Fibroblast of lung (primary cell): ENCODE data around the gene NOL4L. TPM values are rescaled to one million over a fixed set of nuclear protein-coding genes. Genes with fewer than 3 reads are reported as not detected.

Experiments
- DNase-seq, 2 donors: peaks; one replicate each; pipeline versions ENCODE4 v3.0.0 to v3.0.0-alpha.2; 2010; ENCODE audit warnings: low read depth in 2 of 2
- H2AFZ ChIP-seq: 2 replicates; pipeline ENCODE4 v1.5.1; 2012; ENCODE audit warnings: low read length, control low read depth, inconsistent platforms
- H3K27ac ChIP-seq: 2 replicates; pipeline ENCODE4 v1.5.1; 2011; ENCODE audit warnings: low read length, control low read depth; ENCODE audit not compliant: insufficient read depth
- H3K27me3 ChIP-seq: 2 replicates; pipeline ENCODE4 v1.5.1; 2011; ENCODE audit warnings: mild to moderate bottlenecking, low read length; ENCODE audit not compliant: control insufficient read depth, insufficient read depth
- H3K36me3 ChIP-seq: 2 replicates; pipeline ENCODE4 v1.5.1; 2011; ENCODE audit warnings: low read length; ENCODE audit not compliant: control insufficient read depth, insufficient read depth
- H3K4me1 ChIP-seq: 2 replicates; pipeline ENCODE4 v1.5.1; 2011; ENCODE audit warnings: low read length; ENCODE audit not compliant: control insufficient read depth, insufficient read depth; ENCODE audit errors: extremely low read depth
- H3K4me2 ChIP-seq: 2 replicates; pipeline ENCODE4 v1.5.1; 2011; ENCODE audit warnings: low read length, control low read depth; ENCODE audit not compliant: insufficient read depth; ENCODE audit errors: extremely low read depth
- H3K4me3 ChIP-seq, 4 experiments: fragments of 200-600 bp in 1 of 4; sonication (generic) in 1 of 4; replicated peaks in 1 of 4; 2 replicates each; pipeline ENCODE4 v1.5.1; 2011 to 2016; ENCODE audit warnings: low read length in 4 of 4, low read depth in 3 of 4, mild to moderate bottlenecking in 3 of 4, control low read depth in 2 of 4, inconsistent platforms in 1 of 4, mixed read lengths in 1 of 4; ENCODE audit not compliant: insufficient read depth in 1 of 4; ENCODE audit errors: control extremely low read depth in 1 of 4
- H3K79me2 ChIP-seq: 2 replicates; pipeline ENCODE4 v1.5.1; 2012; ENCODE audit warnings: mild to moderate bottlenecking, low read length, inconsistent platforms; ENCODE audit not compliant: control insufficient read depth, insufficient read depth
- H3K9ac ChIP-seq: 2 replicates; pipeline ENCODE4 v1.5.1; 2011; ENCODE audit warnings: mild to moderate bottlenecking, low read length, control low read depth; ENCODE audit not compliant: insufficient read depth
- H3K9me3 ChIP-seq: 2 replicates; pipeline ENCODE4 v1.5.1; 2012; ENCODE audit warnings: low read depth, low read length; ENCODE audit not compliant: control insufficient read depth, insufficient read depth
- H4K20me1 ChIP-seq: 2 replicates; pipeline ENCODE4 v1.5.1; 2011; ENCODE audit warnings: low read length; ENCODE audit not compliant: control insufficient read depth, insufficient read depth; ENCODE audit errors: extremely low read depth
- CTCF ChIP-seq, 2 donors: IDR thresholded peaks in 1 of 2; conservative IDR thresholded peaks in 1 of 2; 1 replicate in 1 of 2; 2 replicates in 1 of 2; pipeline ENCODE4 v1.5.1; 2011 to 2012; ENCODE audit warnings: low read length in 2 of 2, control low read depth in 1 of 2, inconsistent platforms in 1 of 2, low read depth in 1 of 2, mild to moderate bottlenecking in 1 of 2
- EZH2 ChIP-seq: IDR thresholded peaks from 2 replicates; pipeline ENCODE4 v1.5.1; 2012; ENCODE audit warnings: low read length, control low read depth, mild to moderate bottlenecking; ENCODE audit errors: missing control alignments
- polyA plus RNA-seq, 2 donors: library from polyadenylated mRNA; depleted of rRNA in 1 of 2; stranded (reverse) in 1 of 2; unstranded in 1 of 2; fragments of >200 nt; gene quantifications; 2 replicates each; pipeline ENCODE4 v1.2.1, GENCODE V29; 2011 to 2012; ENCODE audit warnings: missing spikeins in 1 of 2
- total RNA-seq: library from RNA; depleted of rRNA; stranded (reverse); fragments of >200 nt; gene quantifications from 2 replicates; pipeline ENCODE4 v1.2.1, GENCODE V29; 2014

Gene NOL4L
- total and polyA plus RNA-seq, 2 donors (not counting 1 experiment from before 2014, with no cell fraction given) = 3.2 to 4.0 TPM

- no peak overlapping the region for H3K4me3 ChIP-seq
- no peaks in the 10 kb centered on the region for H3K4me1 ChIP-seq
- DNase-seq = no peak
- no peaks in the 10 kb centered on the region for H3K79me2 ChIP-seq
- H3K4me2 ChIP-seq = no peak overlapping the region
- no peak overlapping the region for H2AFZ ChIP-seq
- H3K36me3 ChIP-seq = no peaks in the 10 kb centered on the region
- no peaks in the 10 kb centered on the region for H4K20me1 ChIP-seq
- no peaks in the 10 kb centered on the region for H3K9me3 ChIP-seq
- H3K27ac ChIP-seq = no peak overlapping the region
- no peak overlapping the region for H3K9ac ChIP-seq
- TF ChIP-seq EZH2 (no peak), CTCF (conservative IDR thresholded peaks at IDR 0.05 in 1 of 2, IDR thresholded peaks at IDR 0.05 in 1 of 2; ENCODE audit: low read depth in 1 of 2, low read length in 2 of 2) (no peak)
- H3K27me3 ChIP-seq = no peaks in the 10 kb centered on the region
Observed at GRCh38 chr20:32516583-32517517, 68.3 kb downstream of the NOL4L start.

- no peaks in the 10 kb centered on the region for H3K36me3 ChIP-seq
- no peak overlapping the region for H3K4me3 ChIP-seq
- H3K9me3 ChIP-seq = no peaks in the 10 kb centered on the region
- no peaks in the 10 kb centered on the region for H3K4me1 ChIP-seq
- no peaks in the 10 kb centered on the region for H4K20me1 ChIP-seq
- DNase-seq = no peak
- no peaks in the 10 kb centered on the region for H3K27me3 ChIP-seq
- H3K4me2 ChIP-seq = no peak overlapping the region
- no peak overlapping the region for H3K9ac ChIP-seq
- TF ChIP-seq EZH2 (no peak), CTCF (conservative IDR thresholded peaks at IDR 0.05 in 1 of 2, IDR thresholded peaks at IDR 0.05 in 1 of 2; ENCODE audit: low read depth in 1 of 2, low read length in 2 of 2) (no peak)
- no peak overlapping the region for H2AFZ ChIP-seq
- H3K27ac ChIP-seq = no peak overlapping the region
- H3K79me2 ChIP-seq = no peaks in the 10 kb centered on the region
Observed at GRCh38 chr20:32515631-32516101, 69.5 kb downstream of the NOL4L start.

- no peak overlapping the region for H2AFZ ChIP-seq
- no peak overlapping the region for H3K4me3 ChIP-seq
- H3K4me2 ChIP-seq = no peak overlapping the region
- DNase-seq = no peak
- no peak overlapping the region for H3K27ac ChIP-seq
- no peaks in the 10 kb centered on the region for H3K9me3 ChIP-seq
- no peaks in the 10 kb centered on the region for H3K4me1 ChIP-seq
- no peaks in the 10 kb centered on the region for H3K36me3 ChIP-seq
- H3K27me3 ChIP-seq = no peaks in the 10 kb centered on the region
- H4K20me1 ChIP-seq = no peaks in the 10 kb centered on the region
- no peak overlapping the region for H3K9ac ChIP-seq
- H3K79me2 ChIP-seq = no peaks in the 10 kb centered on the region
- TF ChIP-seq EZH2 (no peak), CTCF (conservative IDR thresholded peaks at IDR 0.05 in 1 of 2, IDR thresholded peaks at IDR 0.05 in 1 of 2; ENCODE audit: low read depth in 1 of 2, low read length in 2 of 2) (no peak)
Observed at GRCh38 chr20:32514760-32515159, 70.4 kb downstream of the NOL4L start.
